GM12801 (cell line): ENCODE results near the gene IQCH.

Experiments
- CTCF ChIP-seq: IDR thresholded peaks from one replicate; pipeline ENCODE4 v1.5.1; 2011; ENCODE audit warnings: control low read depth; ENCODE audit not compliant: insufficient read length; ENCODE audit errors: extremely low read depth

IQCH gene

DNA sequence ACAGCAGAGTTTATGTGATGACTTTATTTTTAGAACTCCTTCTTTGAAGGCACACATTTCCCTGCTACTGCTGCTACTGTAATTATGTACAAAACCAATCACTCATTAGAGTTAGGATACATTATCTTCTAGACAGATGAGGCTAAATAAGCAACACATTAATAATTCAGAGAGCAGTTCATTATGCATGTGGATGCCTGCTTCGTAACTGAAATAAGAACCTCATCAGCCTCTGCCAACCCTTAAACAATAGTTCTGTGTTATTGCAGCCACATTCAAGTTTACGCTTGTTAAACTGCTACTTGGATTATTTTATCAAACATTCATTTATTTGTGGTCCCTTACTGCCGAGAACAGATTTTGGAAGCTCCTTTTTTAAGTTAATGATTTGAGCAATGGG, 213.8 kb downstream of the IQCH start:
- no peak for TF ChIP-seq CTCF

DNA sequence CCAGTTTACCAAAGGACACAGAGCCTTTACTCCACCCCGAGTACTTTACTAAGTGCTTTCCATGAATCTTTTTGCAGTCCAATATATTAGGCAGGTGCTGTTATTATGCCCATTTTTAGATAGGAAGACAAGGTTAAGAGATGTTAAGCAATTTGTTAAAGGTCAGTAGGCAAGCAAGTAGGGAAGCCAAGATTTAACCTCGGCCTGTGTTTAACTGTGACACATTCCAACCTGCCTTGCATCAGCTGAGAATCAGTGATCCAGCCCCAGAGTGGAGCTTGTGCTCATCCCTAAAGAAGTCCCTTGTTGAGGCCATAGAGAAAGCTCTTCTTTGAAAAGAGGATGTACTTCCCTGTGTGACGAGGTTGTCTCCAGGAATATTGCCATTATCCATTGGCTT, 215.1 kb downstream of the IQCH start:
- TF ChIP-seq CTCF = no peak

DNA sequence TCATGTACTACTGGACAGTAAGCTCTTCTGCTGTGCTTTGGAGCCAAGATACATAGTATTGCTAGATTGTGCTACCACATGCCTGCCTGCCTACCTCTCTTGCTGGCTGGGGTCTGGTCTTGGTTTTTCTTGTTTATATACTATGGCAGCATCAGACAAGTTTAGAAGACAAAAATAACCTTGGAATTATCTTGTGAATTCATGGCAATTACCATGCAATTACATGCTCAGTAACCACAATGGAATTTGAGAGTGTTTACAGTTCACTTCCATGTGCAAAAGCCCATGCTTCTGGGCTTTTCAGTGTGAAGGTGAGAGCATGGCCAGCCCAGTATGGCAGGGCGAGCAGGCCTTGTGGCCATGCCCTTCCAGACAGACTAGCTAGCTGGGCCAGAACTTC, 218.4 kb downstream of the IQCH start:
- TF ChIP-seq CTCF = no peak

GRCh38 chr15:67474405-67475110, 220.0 kb downstream of the IQCH start:
- TF ChIP-seq CTCF = no peak

DNA sequence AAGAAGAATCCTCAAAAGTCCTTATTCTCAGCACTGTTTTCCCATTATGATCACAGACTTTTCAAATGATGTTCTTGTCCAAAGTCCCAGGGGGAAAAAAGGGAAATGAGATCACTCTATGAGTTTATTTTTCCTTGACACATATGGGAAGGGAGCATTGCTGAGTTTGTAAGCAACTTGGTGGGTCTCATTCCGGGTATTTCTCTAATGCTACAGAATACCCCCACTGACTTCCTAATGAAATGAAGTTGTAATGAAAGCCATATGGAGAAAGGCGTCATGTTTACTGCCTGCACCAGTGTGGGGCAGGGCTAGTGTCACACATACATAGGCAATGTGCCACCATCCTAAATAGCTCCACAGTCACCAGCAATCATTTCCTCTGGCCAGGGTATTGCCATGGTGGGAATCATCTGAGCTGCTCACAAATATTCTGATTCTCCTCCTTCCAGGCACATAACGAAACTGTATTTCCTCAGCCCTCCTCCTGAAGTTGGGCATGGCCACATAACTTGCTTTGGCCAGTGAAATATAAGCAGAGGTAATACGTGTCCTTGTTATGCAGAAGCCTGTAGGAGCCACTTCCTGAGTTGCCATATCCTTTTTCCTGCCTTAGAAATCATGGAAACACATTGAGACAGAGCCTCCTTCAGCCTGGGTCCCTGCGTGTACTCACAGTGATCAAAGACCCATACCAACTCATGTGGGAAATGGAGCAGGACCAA, 225.4 kb downstream of the IQCH start:
- TF ChIP-seq CTCF = no peak

- no peak for TF ChIP-seq CTCF
Observed at GRCh38 chr15:67480741-67481140, 226.2 kb downstream of the IQCH start.

- no peak for TF ChIP-seq CTCF
Observed at GRCh38 chr15:67481680-67482079, 227.1 kb downstream of the IQCH start.
